PC-3 (cell line): ENCODE measurements around the gene SLC31A2. TPM values are rescaled to one million over a fixed set of nuclear protein-coding genes. Genes with fewer than 3 reads are reported as not detected.

Experiments used
- ATAC-seq: fragments of 200-7000 bp; cut with Tn5 transposase; 2 replicates; pipeline ENCODE4 v1.9.1; 2020; ENCODE audit warnings: mild to moderate bottlenecking, moderate library complexity
- BruUV-seq: library from RNA; stranded (reverse); fragments of 400-500 nt; replicated peaks from 2 replicates; lab custom pipeline; 2021; lab: Mats Ljungman, UMichigan
- CTCF ChIA-PET: fragments of 300-600 bp; sonication (Branson Sonifier 250); formaldehyde crosslinking; loops from one replicate; lab custom pipeline; 2022; ENCODE audit warnings: antibody characterized with exemption; lab: Charles Lee
- POLR2A ChIA-PET: fragments of 300-600 bp; sonication (Branson Sonifier 250); formaldehyde crosslinking; loops from one replicate; lab custom pipeline; 2022; ENCODE audit warnings: antibody characterized with exemption; ENCODE audit not compliant: unreplicated experiment; lab: Charles Lee
- DNase-seq: peaks from one replicate; pipeline ENCODE4 v3.0.0-alpha.2; 2015
- H2AFZ ChIP-seq: fragments of 300-600 bp; sonication (generic); 2 replicates; pipeline ENCODE4 v1.6.0; 2016; ENCODE audit warnings: antibody characterized with exemption, low read length
- H3F3A ChIP-seq: fragments of 300-600 bp; sonication (generic); one replicate; pipeline ENCODE4 v1.6.0; 2017; ENCODE audit warnings: antibody characterized with exemption, low read length, control low read depth, mild to moderate bottlenecking; ENCODE audit not compliant: unreplicated experiment
- H3K27ac ChIP-seq: fragments of 300-600 bp; sonication (generic); 2 replicates; pipeline ENCODE4 v1.5.1; 2016; ENCODE audit warnings: mild to moderate bottlenecking, low read length
- H3K27me3 ChIP-seq: fragments of 300-600 bp; sonication (generic); 2 replicates; pipeline ENCODE4 v1.6.1; 2016; ENCODE audit warnings: low read length, mixed read lengths
- H3K36me3 ChIP-seq: fragments of 300-600 bp; sonication (generic); 2 replicates; pipeline ENCODE4 v1.6.1; 2016; ENCODE audit warnings: low read depth, mixed run types, low read length, mixed read lengths
- H3K4me1 ChIP-seq: fragments of 300-600 bp; sonication (generic); 2 replicates; pipeline ENCODE4 v1.5.1; 2016; ENCODE audit warnings: low read length; ENCODE audit not compliant: insufficient read depth
- H3K4me2 ChIP-seq: fragments of 300-600 bp; sonication (generic); 2 replicates; pipeline ENCODE4 v1.6.0; 2016; ENCODE audit warnings: low read length
- H3K4me3 ChIP-seq: fragments of 300-600 bp; sonication (generic); 2 replicates; pipeline ENCODE4 v1.5.1; 2016; ENCODE audit warnings: mild to moderate bottlenecking, low read length, mixed read lengths
- H3K79me2 ChIP-seq: fragments of 300-600 bp; sonication (generic); 2 replicates; pipeline ENCODE4 v1.6.1; 2017; ENCODE audit warnings: low read length, mixed read lengths
- H3K9ac ChIP-seq: fragments of 300-600 bp; sonication (generic); 2 replicates; pipeline ENCODE4 v1.6.0; 2016; ENCODE audit warnings: mild to moderate bottlenecking, low read length
- H3K9me2 ChIP-seq: fragments of 300-600 bp; sonication (generic); replicated peaks from 2 replicates; pipeline ENCODE4 v1.6.1; 2016; ENCODE audit warnings: mixed run types, low read length, mixed read lengths
- H3K9me3 ChIP-seq: fragments of 300-600 bp; sonication (generic); 2 replicates; pipeline ENCODE4 v1.6.1; 2016; ENCODE audit warnings: low read length, mixed read lengths
- H4K20me1 ChIP-seq: fragments of 300-600 bp; sonication (generic); 2 replicates; pipeline ENCODE4 v1.6.1; 2016; ENCODE audit warnings: low read length, mixed read lengths
- EZH2 ChIP-seq: fragments of 300-600 bp; sonication (generic); IDR thresholded peaks from one replicate; pipeline ENCODE4 v1.6.1; 2017; ENCODE audit warnings: antibody characterized with exemption, mild to moderate bottlenecking, low read length; ENCODE audit not compliant: unreplicated experiment
- EZH2phosphoT487 ChIP-seq: fragments of 300-600 bp; sonication (generic); IDR thresholded peaks from 2 replicates; pipeline ENCODE4 v1.6.1; 2018; ENCODE audit warnings: mild to moderate bottlenecking, antibody characterized with exemption, low read length, borderline replicate concordance
- intact Hi-C: fragments of 100-400 bp; cut with micrococcal nuclease; formaldehyde crosslinking; loops from 2 replicates; pipeline ENCODE4 v1.9.0; 2023
- total RNA-seq: library from RNA; depleted of rRNA; stranded (reverse); fragments of >200 nt; gene quantifications from 2 replicates; pipeline ENCODE4 v1.2.3, GENCODE V29; 2014
- TF ChIP-seq, protein P1 (sequence below): fragments of 300-600 bp; sonication (generic); conservative IDR thresholded peaks from 2 replicates; pipeline ENCODE4 v1.5.1; 2017; ENCODE audit warnings: antibody characterized with exemption, low read depth, mild to moderate bottlenecking, low read length

Gene SLC31A2
- total RNA-seq, 1 experiment from 2014 or later, result 3.6 TPM

DNA sequence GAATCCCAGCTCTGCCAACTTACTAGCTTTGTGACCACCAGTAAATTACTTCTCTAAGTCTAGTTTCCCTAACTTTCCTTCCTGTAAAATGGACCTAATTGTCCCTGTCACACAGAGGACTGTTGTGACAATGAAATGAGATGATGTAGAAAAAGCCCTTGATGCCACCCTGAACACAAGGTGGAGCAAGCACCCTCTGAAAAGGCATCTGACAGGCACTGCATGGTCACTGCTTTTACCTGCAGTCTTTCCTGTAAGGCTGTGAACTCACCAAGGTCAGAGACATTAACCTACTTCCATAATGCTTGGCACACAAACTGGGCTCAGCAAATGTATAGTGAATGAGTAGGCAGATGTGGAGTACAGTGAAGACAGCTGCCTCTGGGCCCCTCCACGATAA is 6.1 kb downstream of the SLC31A2 start:
- no TSS peak for BruUV-seq
- no peaks in the 10 kb centered on the region for H3K27me3 ChIP-seq
- CTCF ChIA-PET, result interaction anchor here (0.7 kb wide), 1 partner anchor 499 kb away, joined by 3 read pairs; no protein-coding TSS in a partner anchor
- H3K79me2 ChIP-seq, result no peaks in the 10 kb centered on the region
- H4K20me1 ChIP-seq, result no peaks in the 10 kb centered on the region
- no peak overlapping the region for H3K27ac ChIP-seq
- no peaks in the 10 kb centered on the region for H3K9me2 ChIP-seq
- H3K4me2 ChIP-seq, result no peak overlapping the region
- no peak for ATAC-seq
- H3K4me3 ChIP-seq, result no peak overlapping the region
- intact Hi-C loops, result no loop called here
- POLR2A ChIA-PET, result no interaction called here
- no peaks in the 10 kb centered on the region for H3K36me3 ChIP-seq
- no peaks in the 10 kb centered on the region for H3K9me3 ChIP-seq
- TF ChIP-seq EZH2phosphoT487 (no peak), EZH2 (no peak)
- TF ChIP-seq, protein P1, sequence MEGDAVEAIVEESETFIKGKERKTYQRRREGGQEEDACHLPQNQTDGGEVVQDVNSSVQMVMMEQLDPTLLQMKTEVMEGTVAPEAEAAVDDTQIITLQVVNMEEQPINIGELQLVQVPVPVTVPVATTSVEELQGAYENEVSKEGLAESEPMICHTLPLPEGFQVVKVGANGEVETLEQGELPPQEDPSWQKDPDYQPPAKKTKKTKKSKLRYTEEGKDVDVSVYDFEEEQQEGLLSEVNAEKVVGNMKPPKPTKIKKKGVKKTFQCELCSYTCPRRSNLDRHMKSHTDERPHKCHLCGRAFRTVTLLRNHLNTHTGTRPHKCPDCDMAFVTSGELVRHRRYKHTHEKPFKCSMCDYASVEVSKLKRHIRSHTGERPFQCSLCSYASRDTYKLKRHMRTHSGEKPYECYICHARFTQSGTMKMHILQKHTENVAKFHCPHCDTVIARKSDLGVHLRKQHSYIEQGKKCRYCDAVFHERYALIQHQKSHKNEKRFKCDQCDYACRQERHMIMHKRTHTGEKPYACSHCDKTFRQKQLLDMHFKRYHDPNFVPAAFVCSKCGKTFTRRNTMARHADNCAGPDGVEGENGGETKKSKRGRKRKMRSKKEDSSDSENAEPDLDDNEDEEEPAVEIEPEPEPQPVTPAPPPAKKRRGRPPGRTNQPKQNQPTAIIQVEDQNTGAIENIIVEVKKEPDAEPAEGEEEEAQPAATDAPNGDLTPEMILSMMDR, result no peak
- H3K4me1 ChIP-seq, result peaks cover 11% of the 10 kb centered on the region; the same call in 1 of the 2 replicates
- no peak overlapping the region for H2AFZ ChIP-seq
- DNase-seq, result no peak
- H3K9ac ChIP-seq, result no peak overlapping the region
- no peaks in the 10 kb centered on the region for H3F3A ChIP-seq

- ChIA-PET CTCF (no interaction called here), POLR2A (no interaction called here)
- H4K20me1 ChIP-seq, result no peaks in the 10 kb centered on the region
- intact Hi-C loops, result no loop called here
- H3K4me3 ChIP-seq, result no peak overlapping the region
- H2AFZ ChIP-seq, result no peak overlapping the region
- no peaks in the 10 kb centered on the region for H3K27me3 ChIP-seq
- no peaks in the 10 kb centered on the region for H3K9me2 ChIP-seq
- H3K4me2 ChIP-seq, result no peak overlapping the region
- DNase-seq (no peak), ATAC-seq (no peak)
- no TSS peak for BruUV-seq
- H3K9me3 ChIP-seq, result no peaks in the 10 kb centered on the region
- H3K36me3 ChIP-seq, result peaks cover 5% of the 10 kb centered on the region; the same call in 1 of the 2 replicates
- H3K4me1 ChIP-seq, result peaks cover 3% of the 10 kb centered on the region; the same call in 1 of the 2 replicates
- no peaks in the 10 kb centered on the region for H3K79me2 ChIP-seq
- no peak overlapping the region for H3K9ac ChIP-seq
- H3K27ac ChIP-seq, result no peak overlapping the region
- no peaks in the 10 kb centered on the region for H3F3A ChIP-seq
- no peak for TF ChIP-seq EZH2phosphoT487
- TF ChIP-seq EZH2, result no peak
- TF ChIP-seq, protein P1, result no peak
Measured at GRCh38 chr9:113158446-113158845, 7.6 kb downstream of the SLC31A2 start.

DNA sequence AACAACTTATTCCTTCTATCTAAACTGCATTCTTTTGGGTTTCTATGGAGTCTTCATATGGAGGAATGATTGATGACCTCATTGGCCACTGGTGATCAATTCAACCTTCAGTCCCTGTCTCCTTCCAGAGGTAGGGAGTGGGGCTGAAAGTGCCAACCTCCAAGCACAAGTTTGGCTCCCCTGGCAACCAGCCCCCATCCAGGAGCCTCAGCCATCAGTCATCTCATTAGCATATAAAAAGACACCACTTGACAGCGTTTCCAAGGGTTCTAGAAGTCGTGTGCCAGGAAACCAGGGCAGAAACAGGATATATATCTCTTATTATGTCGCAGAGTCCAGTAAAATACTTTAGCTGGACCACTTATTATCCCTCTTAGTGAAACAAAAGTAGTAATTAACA is 9.8 kb downstream of the SLC31A2 start:
- Histone ChIP-seq H3K4me3 (no peak overlapping the region), H2AFZ (no peak overlapping the region), H3K36me3 (peaks cover 5% of the 10 kb centered on the region; the same call in 1 of the 2 replicates), H3K27me3 (no peaks in the 10 kb centered on the region), H3K9me2 (no peaks in the 10 kb centered on the region), H3K27ac (no peak overlapping the region), H3F3A (no peaks in the 10 kb centered on the region), H3K9ac (no peak overlapping the region), H3K4me1 (no peaks in the 10 kb centered on the region), H3K4me2 (no peak overlapping the region), H4K20me1 (no peaks in the 10 kb centered on the region), H3K79me2 (no peaks in the 10 kb centered on the region), H3K9me3 (no peaks in the 10 kb centered on the region)
- ChIA-PET POLR2A (no interaction called here), CTCF (no interaction called here)
- ATAC-seq (no peak), DNase-seq (no peak)
- TF ChIP-seq, protein P1, result no peak
- intact Hi-C loops, result no loop called here
- no TSS peak for BruUV-seq
